AG20443 (cell line): Measurements from ENCODE around the gene BLMH.

ENCODE experiments used
- DNase-seq: peaks from one replicate; pipeline ENCODE4 v3.0.0; 2012; ENCODE audit warnings: low spot score, mixed read lengths

The BLMH gene

DNA sequence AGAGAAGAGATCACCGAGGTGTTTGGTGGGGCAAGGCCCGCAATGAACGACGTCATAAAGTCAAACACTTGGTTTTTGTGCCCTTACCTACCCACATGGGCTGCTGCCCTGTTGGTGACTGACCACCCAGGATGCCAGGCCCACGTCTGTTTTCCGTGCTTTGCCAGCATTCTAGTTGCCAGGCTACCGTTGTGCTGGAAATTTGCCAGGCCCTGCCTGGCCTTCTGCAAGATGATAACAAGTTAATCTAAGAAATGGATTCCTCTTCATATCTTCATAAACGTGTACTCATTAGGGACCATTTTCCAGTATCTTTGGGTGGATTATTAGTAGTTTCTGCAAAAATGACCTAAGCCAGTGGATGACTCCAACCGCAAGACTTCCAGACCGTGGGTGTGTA is 91.6 kb downstream of the BLMH start:
- no peak for DNase-seq

DNA sequence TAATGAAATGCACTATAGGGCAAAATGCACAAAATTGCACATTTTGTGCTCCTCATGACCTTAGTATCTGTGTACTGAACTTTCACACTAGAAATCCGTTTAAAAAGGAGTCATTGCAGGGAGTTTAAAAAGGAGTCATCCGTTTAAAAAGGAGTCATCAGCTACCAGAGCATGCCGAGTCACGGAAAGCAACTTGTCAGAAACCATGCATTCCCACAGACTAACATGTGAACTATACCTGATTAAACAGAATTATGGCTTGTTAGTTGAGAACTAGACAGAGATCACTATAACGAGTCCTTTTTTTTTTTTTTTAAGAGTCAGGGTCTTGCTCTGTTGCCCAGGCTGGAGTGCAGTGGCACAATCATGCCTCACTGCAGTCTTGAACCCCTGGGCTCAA is 92.1 kb downstream of the BLMH start:
- peak; percentile 26 for DNase-seq
